HG02642 (cell line): Measurements from ENCODE around the gene KLF2.
A peak's percentile ranks its signal among the peaks of the same experiment; 100 is the strongest.
"Not testable (repeated sequence)": the region's sequence is repeated elsewhere in the genome, so short reads cannot be mapped to it uniquely, and the experiment has no call there.

ENCODE experiments used
- ATAC-seq: cut with Tn5 transposase; IDR thresholded peaks from one replicate; pipeline ENCODE4 v1.9.1; 2021; ENCODE audit warnings: mild to moderate bottlenecking; ENCODE audit not compliant: unreplicated experiment, poor library complexity

Gene KLF2

DNA sequence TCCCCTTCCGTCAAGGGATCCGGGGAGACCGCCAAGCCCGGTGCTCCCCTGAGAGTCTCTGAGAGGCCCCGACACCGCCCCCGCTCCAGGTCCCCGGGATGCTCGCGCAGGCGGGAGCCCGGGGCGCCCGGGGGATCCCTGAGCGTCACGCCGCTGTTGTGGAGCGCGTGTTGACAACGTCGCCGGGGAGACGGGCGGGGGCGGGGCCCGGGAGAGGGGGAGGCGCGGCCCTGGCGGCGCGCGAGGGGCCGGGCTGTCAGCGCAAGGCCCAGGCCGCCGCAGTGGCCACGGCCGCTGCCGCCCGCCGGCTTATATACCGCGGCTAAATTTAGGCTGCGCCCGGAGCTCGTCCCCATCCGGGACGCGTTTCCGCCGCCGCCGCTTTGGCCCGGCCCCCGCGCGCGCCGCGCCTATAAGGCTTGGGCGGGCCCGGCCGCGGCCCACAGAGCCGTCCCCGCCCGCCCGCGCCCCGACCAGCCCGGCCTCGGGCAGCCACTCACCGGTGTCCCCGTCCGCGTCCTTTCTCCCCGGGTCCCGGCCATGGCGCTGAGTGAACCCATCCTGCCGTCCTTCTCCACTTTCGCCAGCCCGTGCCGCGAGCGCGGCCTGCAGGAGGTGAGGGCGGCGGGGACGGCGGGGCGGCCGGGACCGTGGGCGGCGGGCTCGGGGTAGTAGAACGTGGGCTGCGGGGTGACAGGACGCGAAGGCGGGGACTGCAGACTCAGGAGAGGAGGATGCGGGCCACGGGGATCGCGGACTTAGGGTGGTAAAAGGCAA lies at the start of gene KLF2:
TSS of gene KLF2 (plus strand) at position 443 of the 777 bp plus-strand sequence. CDS start at position 541, 98 bp downstream.
- peak; percentile 74 for ATAC-seq

DNA sequence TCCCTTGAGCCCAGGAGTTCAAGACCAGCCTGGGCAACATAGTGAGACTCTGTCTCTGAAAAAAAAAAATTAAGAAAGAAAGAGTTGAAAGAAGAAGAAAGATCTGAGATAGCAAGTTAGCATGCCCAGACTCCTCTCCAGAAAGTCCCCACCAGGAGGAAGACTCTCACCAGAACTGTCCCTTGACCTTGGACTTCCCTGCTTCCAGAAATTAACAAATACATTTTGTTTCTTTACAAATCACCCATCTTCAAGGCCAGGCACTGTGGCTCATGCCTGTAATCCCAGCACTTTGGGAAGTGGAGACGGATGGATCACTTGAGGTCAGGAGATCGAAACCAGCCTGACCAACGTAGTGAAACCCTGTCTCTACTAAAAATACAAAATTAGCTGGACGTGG lies 44.3 kb upstream of the KLF2 start:
- ATAC-seq: no peak

- ATAC-seq: no peak
Measured at GRCh38 chr19:16281743-16282142, 42.9 kb upstream of the KLF2 start.

DNA sequence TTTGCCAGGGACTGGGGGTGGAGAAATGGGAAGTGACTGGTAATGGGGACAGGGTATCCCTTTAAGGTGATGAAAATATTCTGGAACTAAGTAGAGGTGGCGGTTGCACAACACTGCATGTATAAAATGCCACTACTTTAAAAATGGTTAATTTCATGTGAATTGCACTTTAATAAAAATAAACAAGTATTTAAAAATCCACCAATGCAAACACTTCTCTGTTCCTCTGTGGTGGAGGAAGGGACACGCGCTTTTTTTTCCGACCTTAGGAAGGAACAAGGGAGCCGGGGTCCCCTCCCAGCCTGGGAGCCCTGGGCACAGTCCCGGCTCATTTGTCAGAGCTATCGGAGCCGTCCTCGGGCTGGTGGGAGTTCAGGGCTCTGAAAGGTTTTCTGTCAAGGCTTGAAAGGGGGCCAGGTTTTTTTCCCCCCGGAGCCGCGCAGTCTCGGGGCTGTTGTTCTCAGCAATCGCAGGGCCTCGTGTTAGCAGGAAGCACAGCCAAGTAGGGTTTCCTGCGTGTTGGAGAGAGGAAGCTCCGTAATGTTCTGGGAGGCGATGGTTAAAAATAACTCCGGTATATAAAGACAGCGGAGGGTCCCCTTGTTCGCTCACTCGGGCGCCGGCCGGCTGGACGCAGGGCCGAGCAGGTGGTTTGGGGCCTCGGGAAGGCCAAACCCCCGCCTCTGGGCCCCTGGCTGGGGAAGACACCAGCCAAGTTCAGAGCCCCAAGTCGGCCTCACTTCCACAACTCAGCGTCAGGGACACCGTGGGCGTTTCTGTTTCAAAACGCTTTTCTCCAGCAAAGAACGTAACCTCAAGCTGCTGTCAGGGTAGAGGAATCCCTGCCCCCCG lies 41.2 kb upstream of the KLF2 start:
- ATAC-seq: no peak

GRCh38 chr19:16284505-16284904 lies 40.1 kb upstream of the KLF2 start:
- ATAC-seq: no peak

GRCh38 chr19:16285079-16285478 lies 39.5 kb upstream of the KLF2 start:
- ATAC-seq: not testable (repeated sequence)

DNA sequence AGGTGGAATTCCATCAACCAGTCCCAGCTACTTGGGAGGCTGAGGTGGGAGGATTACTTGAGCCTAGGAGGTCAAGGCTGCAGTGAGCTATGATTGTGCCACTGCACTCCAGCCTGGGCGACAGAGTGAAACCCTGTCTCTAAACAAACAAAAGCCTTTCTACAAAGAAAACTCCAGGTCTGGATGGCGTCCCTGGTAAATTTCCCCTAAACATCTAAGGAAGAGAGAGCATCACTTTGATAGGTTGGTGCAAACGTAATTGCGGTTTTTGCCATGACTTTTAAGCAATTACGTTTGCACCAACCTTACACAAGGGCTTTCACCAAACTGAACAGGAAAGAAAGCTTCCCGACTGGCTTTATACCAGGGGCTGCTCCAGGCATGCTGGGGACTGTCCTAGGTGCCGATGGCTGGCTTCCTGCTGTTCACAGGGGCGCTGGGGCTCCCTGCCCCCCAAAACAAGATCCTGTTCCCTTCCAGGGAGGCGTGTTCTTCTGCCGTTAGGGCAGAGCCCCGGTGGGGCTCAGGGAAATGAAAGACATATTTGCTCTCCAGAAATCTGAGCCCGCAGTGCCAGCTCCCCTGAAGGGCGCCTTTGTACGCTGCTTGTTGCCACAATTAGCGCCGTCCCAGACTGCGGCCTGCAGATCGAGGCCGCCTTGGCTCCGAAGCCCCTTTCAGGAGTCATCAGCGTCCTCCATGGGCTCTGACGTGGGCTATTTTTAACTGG lies 38.7 kb upstream of the KLF2 start:
- ATAC-seq: no peak

- ATAC-seq: no peak
Measured at GRCh38 chr19:16288544-16288943, 36.1 kb upstream of the KLF2 start.

- ATAC-seq: no peak
Measured at GRCh38 chr19:16289594-16289993, 35.0 kb upstream of the KLF2 start.

GRCh38 chr19:16290692-16291091 lies 33.9 kb upstream of the KLF2 start:
- no peak for ATAC-seq

GRCh38 chr19:16293118-16294091 lies 31.2 kb upstream of the KLF2 start:
- no peak for ATAC-seq

- no peak for ATAC-seq
Measured at GRCh38 chr19:16295057-16295456, 29.6 kb upstream of the KLF2 start.

GRCh38 chr19:16296713-16297112 lies 27.9 kb upstream of the KLF2 start:
- ATAC-seq: no peak

GRCh38 chr19:16297575-16298178 lies 26.9 kb upstream of the KLF2 start:
- ATAC-seq: no peak

- ATAC-seq: no peak
Measured at GRCh38 chr19:16298334-16298733, 26.3 kb upstream of the KLF2 start.

GRCh38 chr19:16301999-16302694 lies 22.5 kb upstream of the KLF2 start:
- ATAC-seq: no peak

- no peak for ATAC-seq
Measured at GRCh38 chr19:16303755-16304154, 20.9 kb upstream of the KLF2 start.

GRCh38 chr19:16304511-16304910 lies 20.1 kb upstream of the KLF2 start:
- ATAC-seq: not testable (repeated sequence)

- not testable (repeated sequence) for ATAC-seq
Measured at GRCh38 chr19:16305060-16305459, 19.6 kb upstream of the KLF2 start.
